ENCODE measurements around the gene PERM1.
"Not testable (repeated sequence)": the region's sequence is repeated elsewhere in the genome, so short reads cannot be mapped to it uniquely, and the experiment has no call there.

PERM1 gene

DNA sequence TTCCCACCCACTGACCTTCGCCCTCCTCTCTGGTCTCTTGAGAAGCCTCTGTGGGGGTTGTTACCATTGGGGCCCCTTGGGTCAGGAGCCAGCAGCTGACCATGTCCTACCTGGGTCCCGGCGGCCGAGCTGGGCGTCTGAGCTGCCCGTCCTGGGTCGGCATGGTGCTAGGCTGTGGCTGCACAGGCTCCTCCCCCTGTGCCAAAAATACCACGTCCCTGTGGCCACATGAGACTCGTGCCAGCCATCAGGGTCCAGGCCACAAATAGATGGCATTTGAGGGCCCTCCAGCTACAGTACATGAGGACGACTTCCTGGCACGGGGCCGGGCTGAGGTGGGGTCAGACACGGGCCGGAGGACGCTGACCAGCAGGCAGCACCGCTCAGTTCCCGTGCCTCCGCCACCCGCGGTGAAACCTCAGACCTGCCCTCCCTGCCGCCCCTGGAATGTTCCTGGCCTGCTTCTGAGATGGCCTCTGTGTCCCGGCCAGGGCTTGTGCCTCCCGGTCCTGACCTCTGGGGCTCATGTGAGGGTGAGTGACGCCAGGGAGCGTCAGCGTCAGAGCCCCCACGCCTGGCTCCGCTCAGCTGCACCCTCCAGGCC, at the start of gene PERM1:
TSS of gene PERM1 (minus strand) at position 139 of the 604 bp plus-strand sequence. CDS start 1,064 bp downstream, outside the sequence.
- no peak for DNase-seq (ENCODE audit: low spot score)

- not testable (repeated sequence) for DNase-seq (ENCODE audit: low spot score)
Observed at GRCh38 chr1:1030867-1031658, 49.2 kb upstream of the PERM1 start.

DNA sequence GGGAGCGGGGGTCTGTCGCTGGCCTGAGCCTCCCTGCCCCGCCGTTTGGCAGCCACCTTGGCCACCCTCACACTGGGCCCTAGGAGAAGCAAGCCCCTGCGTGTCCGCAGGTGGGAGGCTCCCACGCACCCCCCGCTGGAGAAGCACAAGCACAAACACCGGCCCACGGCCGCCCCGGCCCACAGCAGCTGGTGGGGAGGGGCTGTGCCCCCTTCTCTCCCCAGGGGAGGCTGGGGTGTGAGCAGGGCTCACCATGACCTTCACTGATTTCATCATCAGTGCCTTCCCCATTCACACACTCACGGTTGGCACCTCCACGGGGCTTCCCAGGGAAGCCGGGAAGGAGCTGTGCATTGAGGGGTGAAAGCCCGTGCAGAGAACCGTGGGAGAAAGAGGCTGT, 45.9 kb upstream of the PERM1 start:
- no peak for DNase-seq (ENCODE audit: low spot score)

- DNase-seq (ENCODE audit: low spot score): no peak
Observed at GRCh38 chr1:1026599-1027413, 44.9 kb upstream of the PERM1 start.

GRCh38 chr1:1025730-1026129, 43.8 kb upstream of the PERM1 start:
- no peak for DNase-seq (ENCODE audit: low spot score)

DNA sequence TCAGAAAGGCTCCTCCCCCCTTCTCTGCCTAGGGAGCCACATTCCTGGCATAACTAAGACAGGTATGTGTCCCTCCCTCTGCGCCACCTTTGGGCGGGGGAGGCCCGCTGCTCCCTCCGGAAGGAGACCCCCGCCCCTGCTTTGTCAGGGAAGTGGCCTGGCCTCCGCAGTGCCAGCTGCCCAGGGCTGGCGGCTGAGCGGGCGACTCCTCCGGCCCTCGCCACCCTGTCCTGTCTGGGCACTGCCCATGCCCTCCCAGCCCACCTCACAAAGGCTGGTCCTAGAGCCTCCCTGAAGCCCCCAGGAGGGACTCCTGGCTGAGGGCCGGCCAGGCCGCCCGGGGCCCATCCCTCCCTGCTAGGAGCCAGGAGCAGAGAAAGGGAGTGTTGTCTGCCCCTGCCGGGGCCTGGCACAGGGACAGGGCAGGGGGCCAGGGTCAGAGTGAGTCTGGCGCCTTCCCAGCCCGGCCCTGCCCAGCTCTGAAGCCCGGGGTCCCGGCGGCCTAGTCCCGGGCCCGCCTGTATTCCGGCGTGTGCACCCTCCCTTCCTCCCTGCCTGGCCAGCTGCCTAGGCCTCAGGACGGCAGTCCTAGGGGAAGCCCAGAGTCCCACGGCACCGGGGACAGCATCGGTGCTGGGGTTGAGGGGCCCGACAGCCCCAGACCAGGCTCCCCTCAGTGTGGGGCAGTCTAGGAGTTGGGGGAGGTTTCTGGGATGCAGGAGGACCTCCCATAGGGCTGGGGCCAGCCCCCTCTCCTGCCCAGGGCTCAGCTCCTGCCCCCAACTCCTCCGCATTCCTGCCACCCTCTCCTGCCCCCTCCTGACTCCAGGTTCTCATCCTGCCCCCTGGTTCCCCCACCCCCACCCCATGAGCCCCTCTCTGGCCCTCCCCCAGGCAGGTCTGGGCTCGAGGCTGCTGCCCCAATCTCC, 43.1 kb upstream of the PERM1 start:
- DNase-seq (ENCODE audit: low spot score): peak; percentile 85

DNA sequence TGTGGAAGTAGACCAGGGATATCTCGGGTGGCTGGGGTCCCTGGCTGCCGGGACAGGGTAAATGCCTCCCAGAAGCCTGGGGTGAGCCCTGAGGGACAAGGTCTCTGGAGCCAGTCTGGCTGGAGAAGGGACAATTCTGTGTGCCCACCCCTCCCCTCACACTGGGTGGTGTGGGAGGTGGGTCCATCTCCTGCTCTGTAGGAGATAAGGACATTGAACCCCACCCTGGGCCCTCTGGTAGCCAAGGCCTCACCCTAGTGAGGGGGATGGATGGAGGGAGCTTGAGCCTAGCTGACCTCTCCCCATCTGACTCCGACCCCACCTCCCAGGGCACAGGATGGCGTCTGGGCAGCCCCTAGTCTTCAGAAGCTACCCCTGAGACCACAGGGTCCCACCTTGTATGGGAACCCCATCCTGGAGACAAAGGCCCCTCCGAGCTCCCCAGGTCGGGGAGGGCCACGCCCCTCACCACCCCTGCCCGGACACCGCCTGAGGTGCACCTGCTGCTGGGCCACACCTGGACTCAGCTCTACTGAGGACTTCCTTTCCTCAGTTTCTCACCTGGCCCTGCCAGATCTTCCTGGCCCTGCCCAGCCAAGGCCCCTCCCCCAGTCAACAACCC, 42.4 kb upstream of the PERM1 start:
- DNase-seq (ENCODE audit: low spot score): no peak

GRCh38 chr1:1023700-1024099, 41.8 kb upstream of the PERM1 start:
- no peak for DNase-seq (ENCODE audit: low spot score)

DNA sequence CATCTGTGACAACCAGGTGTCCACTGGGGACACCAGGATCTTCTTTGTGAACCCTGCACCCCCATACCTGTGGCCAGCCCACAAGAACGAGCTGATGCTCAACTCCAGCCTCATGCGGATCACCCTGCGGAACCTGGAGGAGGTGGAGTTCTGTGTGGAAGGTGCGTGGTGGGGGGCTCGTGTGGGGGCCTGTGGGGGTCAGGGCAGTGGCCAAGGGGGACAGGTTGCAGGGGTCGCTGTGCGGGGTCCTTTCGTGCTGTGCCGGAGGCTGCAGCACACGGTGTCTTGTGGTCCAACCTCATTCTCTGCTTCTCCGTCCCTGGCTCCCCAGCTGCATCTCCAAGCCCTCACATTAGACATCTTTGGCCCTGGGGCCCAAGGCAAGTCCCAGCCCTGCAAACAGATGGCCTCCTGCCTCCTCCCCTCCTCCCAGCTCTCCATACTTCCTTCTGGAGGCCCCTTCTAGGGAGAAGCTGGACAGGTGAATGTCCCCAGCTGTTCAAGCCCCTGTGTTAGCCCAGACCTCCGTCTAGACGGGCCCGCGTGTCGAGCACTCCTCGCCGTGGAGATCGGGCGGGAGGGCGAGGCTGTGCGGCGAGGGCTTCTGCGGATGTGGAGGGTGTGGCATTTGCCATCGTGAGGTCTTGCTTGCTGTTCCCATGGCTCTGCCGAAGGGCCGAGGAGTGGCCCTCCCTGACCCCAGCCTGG, 40.6 kb upstream of the PERM1 start:
- DNase-seq (ENCODE audit: low spot score): no peak

DNA sequence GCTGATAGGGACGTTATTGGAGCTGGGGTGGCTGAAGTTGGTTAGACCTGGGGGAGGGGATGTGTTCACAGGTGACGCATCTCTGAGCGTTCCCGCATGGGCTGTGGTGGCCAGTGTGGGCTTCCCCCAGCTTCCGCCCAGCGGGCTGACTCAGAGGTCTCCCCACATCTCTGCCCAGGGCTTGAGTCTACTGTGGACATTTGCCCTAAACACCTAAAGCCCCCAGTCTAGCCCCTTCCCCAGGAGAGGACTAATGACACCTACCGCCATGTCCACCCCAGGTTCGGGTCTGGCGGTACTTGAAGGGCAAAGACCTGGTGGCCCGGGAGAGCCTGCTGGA, 40.0 kb upstream of the PERM1 start:
- peak; percentile 63 for DNase-seq (ENCODE audit: low spot score)

DNA sequence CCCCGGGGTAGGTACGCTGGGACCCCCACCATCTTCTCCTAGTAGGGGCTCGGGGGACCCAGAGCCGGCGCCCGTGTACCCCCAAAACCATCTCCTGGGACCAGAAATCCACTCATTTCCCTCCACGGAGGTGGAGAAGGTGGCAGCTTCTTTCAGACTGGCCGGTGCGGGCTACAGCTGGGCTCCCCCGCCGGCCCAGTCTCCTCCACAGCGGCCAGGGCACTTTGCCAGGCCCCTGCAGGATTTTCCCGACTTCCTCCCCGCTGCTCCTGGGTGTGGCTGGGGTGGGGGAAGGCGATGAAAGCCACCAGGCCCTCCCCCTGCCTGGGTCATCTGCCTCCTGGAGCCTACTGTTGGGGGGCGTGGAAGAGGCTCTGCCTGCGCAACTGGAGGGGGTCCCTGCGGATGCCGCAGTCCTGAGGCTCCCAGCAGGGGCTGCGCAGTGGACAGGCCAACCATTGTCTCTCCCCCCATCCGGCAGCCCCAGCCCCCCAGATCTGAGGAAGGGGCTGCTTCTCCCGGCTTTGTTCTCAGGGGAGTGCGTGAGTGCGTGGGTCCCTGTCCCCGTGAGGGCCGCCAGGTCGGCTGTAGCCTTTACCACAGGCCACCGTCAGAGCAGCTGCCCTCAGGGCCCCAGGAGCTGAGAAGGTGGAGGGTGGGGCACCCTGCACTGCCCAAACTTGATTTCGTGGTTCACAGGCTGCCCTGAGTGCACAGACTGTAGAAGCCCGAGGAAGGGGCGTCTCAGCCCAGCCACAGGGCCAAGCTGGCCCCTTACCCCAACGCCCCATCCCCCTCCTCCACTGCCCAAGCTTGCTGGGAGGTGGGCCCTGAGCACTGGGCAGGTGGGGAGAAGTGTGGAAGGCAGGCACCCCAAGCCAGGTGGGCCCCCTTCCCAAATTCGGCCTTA, 39.4 kb upstream of the PERM1 start:
- peak; percentile 75 for DNase-seq (ENCODE audit: low spot score)

GRCh38 chr1:1020415-1021009, 38.6 kb upstream of the PERM1 start:
- DNase-seq (ENCODE audit: low spot score): no peak

- DNase-seq (ENCODE audit: low spot score): no peak
Observed at GRCh38 chr1:1020000-1020404, 38.1 kb upstream of the PERM1 start, which contains the start of gene AGRN. Gene AGRN (plus strand): TSS chr1:1020120. CDS start chr1:1020173, 53 bp downstream.

DNA sequence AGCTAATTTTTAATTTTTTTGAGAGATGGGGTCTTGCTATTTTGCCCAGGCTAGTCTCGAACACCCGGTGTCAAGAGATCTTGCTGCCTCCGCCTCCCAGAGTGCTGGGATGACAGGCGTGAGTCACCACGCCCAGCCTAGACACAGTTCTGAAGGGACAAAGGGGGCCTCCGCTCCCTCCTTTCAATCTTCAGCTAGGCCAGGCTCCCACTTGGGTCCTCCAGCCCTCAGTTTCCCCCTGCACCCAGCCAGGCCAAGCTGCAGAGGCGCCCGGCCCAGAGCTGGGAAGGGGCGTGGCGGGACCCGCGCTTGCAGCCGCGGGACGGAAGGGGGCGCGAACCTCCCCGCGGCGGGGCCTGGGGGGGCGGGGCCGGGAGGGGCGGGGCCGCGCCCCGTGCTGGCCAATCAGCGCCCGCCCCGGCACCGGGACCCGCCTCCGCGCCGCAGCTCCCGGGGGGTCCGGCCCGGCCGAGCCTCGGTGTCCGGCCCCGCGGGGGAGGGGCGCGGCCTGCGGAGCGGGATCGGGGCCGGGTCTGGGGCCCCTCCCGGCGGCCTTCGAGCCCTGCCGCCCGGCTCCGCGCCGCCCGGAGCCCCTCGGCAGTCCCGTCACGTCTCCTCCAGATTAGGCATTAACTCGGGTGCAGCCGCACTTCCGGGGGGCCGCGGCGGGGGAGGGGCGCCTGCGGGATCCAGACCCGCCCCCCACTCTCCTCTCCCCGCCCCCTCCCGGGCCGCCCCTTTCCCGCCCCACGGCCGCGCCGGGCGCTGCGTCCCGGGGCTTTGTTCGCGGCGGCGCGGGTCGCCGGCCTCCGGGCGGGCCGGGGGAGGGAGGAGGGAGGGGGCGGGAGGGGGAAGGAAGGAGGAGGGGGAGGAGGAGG, 37.5 kb upstream of the PERM1 start:
- peak; percentile 85 for DNase-seq (ENCODE audit: low spot score)

DNA sequence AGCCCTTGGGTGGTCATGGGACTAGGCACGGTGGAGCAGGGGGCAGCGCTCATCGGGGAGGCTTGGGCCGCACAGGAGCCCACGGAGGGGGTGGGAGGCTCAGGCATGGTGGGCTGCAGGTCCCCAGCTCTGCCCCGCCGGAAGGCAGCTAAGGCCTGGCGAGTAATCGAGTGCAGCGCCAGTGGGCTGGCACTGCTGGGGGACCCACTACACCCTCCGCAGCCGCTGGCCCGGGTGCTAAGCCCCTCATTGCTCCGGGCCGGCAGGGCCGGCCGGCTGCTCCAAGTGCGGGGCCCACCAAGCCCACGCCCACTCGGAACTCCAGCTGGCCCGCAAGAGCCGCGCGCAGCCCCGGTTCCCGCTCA, 36.4 kb upstream of the PERM1 start:
- DNase-seq (ENCODE audit: low spot score): not testable (repeated sequence)

- DNase-seq (ENCODE audit: low spot score): not testable (repeated sequence)
Observed at GRCh38 chr1:1017397-1018320, 35.8 kb upstream of the PERM1 start.

Data from SW480 (cell line).